HepG2 (cell line): ENCODE results near the gene DGKD.

Source experiments
- CTCF ChIP-seq: sonication (generic); formaldehyde crosslinking; IDR thresholded peaks from 2 replicates; pipeline ENCODE4 v1.5.0; 2020; ENCODE audit warnings: mild to moderate bottlenecking, missing genetic modification reagents, moderate library complexity
- NPAS2 ChIP-seq: sonication (generic); formaldehyde crosslinking; IDR thresholded peaks from 2 replicates; pipeline ENCODE4 v1.8.0; 2022; ENCODE audit warnings: mild to moderate bottlenecking, missing genetic modification reagents, borderline replicate concordance
- NR2C2 ChIP-seq: sonication (generic); formaldehyde crosslinking; IDR thresholded peaks from 2 replicates; pipeline ENCODE4 v1.4.0; 2020; ENCODE audit warnings: missing genetic modification reagents, mild to moderate bottlenecking, moderate library complexity, borderline replicate concordance
- PHF5A ChIP-seq: IDR thresholded peaks from one replicate; pipeline ENCODE4 v1.6.1; 2018; ENCODE audit warnings: low read depth, missing genetic modification reagents; ENCODE audit not compliant: unreplicated experiment
- SRF ChIP-seq: IDR thresholded peaks from 2 replicates; pipeline ENCODE4 v1.6.1; 2011; ENCODE audit warnings: mild to moderate bottlenecking, low read depth, low read length, moderate library complexity
- ZBTB1 ChIP-seq: sonication (generic); formaldehyde crosslinking; IDR thresholded peaks from 2 replicates; pipeline ENCODE4 v1.4.0; 2020; ENCODE audit warnings: missing genetic modification reagents, borderline replicate concordance
- ZFAT ChIP-seq: sonication (generic); formaldehyde crosslinking; conservative IDR thresholded peaks from 2 replicates; pipeline ENCODE4 v1.8.1; 2023; ENCODE audit warnings: missing genetic modification reagents, inconsistent platforms
- ZNF160 ChIP-seq: sonication (generic); formaldehyde crosslinking; IDR thresholded peaks from 2 replicates; pipeline ENCODE4 v1.8.0; 2022; ENCODE audit warnings: mild to moderate bottlenecking, inconsistent platforms, missing genetic modification reagents

- TF ChIP-seq CTCF (CRISPR knock-in tag) (no peak), SRF (no peak), NPAS2 (no peak), PHF5A (no peak), ZBTB1 (CRISPR knock-in tag) (no peak), ZFAT (no peak), ZNF160 (no peak), NR2C2 (no peak)
Observed at GRCh38 chr2:233361297-233361696, 7.0 kb downstream of the DGKD start.
